K562 (cell line): ENCODE results near the gene SPEF1. TPM values are rescaled to one million over a fixed set of nuclear protein-coding genes. Genes with fewer than 3 reads are reported as not detected.

Source experiments
- ATAC-seq: fragments of 200-7000 bp; cut with Tn5 transposase; 3 replicates; pipeline ENCODE4 v1.9.1; 2020; ENCODE audit warnings: moderate library complexity
- BruUV-seq: library from RNA; stranded (reverse); fragments of 400-500 nt; replicated peaks from 2 replicates; lab custom pipeline; 2021; lab: Mats Ljungman, UMichigan
- CTCF ChIA-PET: fragments of 300-600 bp; formaldehyde crosslinking; extraction: SDS; loops from one replicate; lab custom pipeline; 2021; ENCODE audit warnings: low intra/inter-chr PET ratio; lab: Yijun Ruan, JAX
- POLR2A ChIA-PET: fragments of 300-600, 350-650 bp; sonication (Branson Sonifier 250); formaldehyde crosslinking; extraction: SDS; loops from one replicate; lab custom pipeline; 2021; ENCODE audit warnings: antibody characterized with exemption, inconsistent platforms; lab: Yijun Ruan, JAX
- DNase-seq, 4 experiments: peaks; one replicate each; pipeline versions ENCODE4 v3.0.0 to v3.0.0-alpha.2; 2011 to 2018; ENCODE audit warnings: low spot score in 3 of 4, mixed read lengths in 3 of 4; ENCODE audit errors: extremely low read depth in 1 of 4
- FAIRE-seq: peaks from 2 replicates; lab custom pipeline; 2011; peaks lifted over from hg19 to GRCh38; lab: Jason Lieb, UNC
- H2AFZ ChIP-seq: 2 replicates; pipeline ENCODE4 v1.6.0; 2011; ENCODE audit warnings: low read depth, low read length, control low read depth, inconsistent platforms
- H3K27ac ChIP-seq: fragments of 200-600 bp; 3 replicates; pipeline ENCODE4 v1.8.0; 2011; ENCODE audit warnings: low read depth, mild to moderate bottlenecking, control low read depth, inconsistent platforms, low read length, moderate library complexity, mixed read lengths; ENCODE audit errors: extremely low read depth
- H3K27me3 ChIP-seq, 2 experiments: fragments of 300-600 bp in 1 of 2; 2 replicates in 1 of 2; 3 replicates in 1 of 2; pipeline versions ENCODE4 v1.6.0 to v1.8.0; 2011; ENCODE audit warnings: inconsistent platforms in 2 of 2, low read length in 2 of 2, mild to moderate bottlenecking in 1 of 2, mixed read lengths in 1 of 2, moderate library complexity in 1 of 2; ENCODE audit not compliant: control insufficient read depth in 2 of 2, insufficient read depth in 2 of 2
- H3K36me3 ChIP-seq: fragments of 300-600 bp; 3 replicates; pipeline ENCODE4 v1.8.0; 2011; ENCODE audit warnings: mild to moderate bottlenecking, low read length, inconsistent platforms; ENCODE audit not compliant: control insufficient read depth, insufficient read depth
- H3K4me1 ChIP-seq, 2 experiments: fragments of 200-600 bp in 1 of 2; replicated peaks in 1 of 2; 2 replicates in 1 of 2; 3 replicates in 1 of 2; pipeline versions ENCODE4 v1.5.1 to v1.8.0; 2011; ENCODE audit warnings: inconsistent platforms in 2 of 2, low read length in 2 of 2, mild to moderate bottlenecking in 1 of 2, mixed read lengths in 1 of 2, moderate library complexity in 1 of 2; ENCODE audit not compliant: control insufficient read depth in 2 of 2, insufficient read depth in 2 of 2
- H3K4me2 ChIP-seq: 2 replicates; pipeline ENCODE4 v1.6.1; 2011; ENCODE audit warnings: low read length, control low read depth, inconsistent platforms, mixed read lengths; ENCODE audit not compliant: insufficient read depth
- H3K4me3 ChIP-seq: fragments of 200-600 bp; sonication (generic), shearing (Covaris generic); 2 replicates; pipeline ENCODE4 v1.5.1; 2016; ENCODE audit warnings: control low read depth, inconsistent platforms
- H3K79me2 ChIP-seq: fragments of 200-600 bp; 3 replicates; pipeline ENCODE4 v1.8.0; 2011; ENCODE audit warnings: low read length, inconsistent platforms; ENCODE audit not compliant: control insufficient read depth, insufficient read depth
- H3K9ac ChIP-seq, 2 experiments: 2 replicates each; pipeline versions ENCODE4 v1.6.0 to v1.6.1; 2011; ENCODE audit warnings: low read depth in 2 of 2, low read length in 2 of 2, control low read depth in 1 of 2, inconsistent platforms in 1 of 2, mild to moderate bottlenecking in 1 of 2, mixed read lengths in 1 of 2; ENCODE audit not compliant: insufficient read depth in 1 of 2
- H3K9me1 ChIP-seq: one replicate; pipeline ENCODE4 v1.6.0; 2011; ENCODE audit warnings: inconsistent platforms, mild to moderate bottlenecking, low read length, moderate library complexity; ENCODE audit not compliant: control insufficient read depth, insufficient read depth
- H3K9me3 ChIP-seq: replicated peaks from 2 replicates; pipeline ENCODE4 v1.5.1; 2011; ENCODE audit warnings: low read depth, low read length, inconsistent platforms; ENCODE audit not compliant: control insufficient read depth, insufficient read depth
- H4K20me1 ChIP-seq: replicated peaks from 2 replicates; pipeline ENCODE4 v1.6.1; 2011; ENCODE audit warnings: low read length, inconsistent platforms, mixed read lengths; ENCODE audit not compliant: control insufficient read depth, insufficient read depth
- ARNT ChIP-seq, 2 experiments: fragments of 450-650 bp; IDR thresholded peaks; 2 replicates each; pipeline ENCODE4 v1.6.1; 2016; ENCODE audit warnings: mild to moderate bottlenecking in 1 of 2
- CBX2 ChIP-seq: fragments of 200-600 bp; sonication (generic); IDR thresholded peaks from one replicate; pipeline ENCODE4 v1.6.1; 2012; ENCODE audit warnings: mild to moderate bottlenecking, low read length, inconsistent platforms; ENCODE audit not compliant: insufficient read depth, poor library complexity, severe bottlenecking
- DEAF1 ChIP-seq: fragments of 450-650 bp; formaldehyde crosslinking; IDR thresholded peaks from 2 replicates; pipeline ENCODE4 v1.4.0; 2020; ENCODE audit warnings: mild to moderate bottlenecking, moderate library complexity
- EGR1 ChIP-seq: fragments of 450-650 bp; conservative IDR thresholded peaks from 2 replicates; pipeline ENCODE4 v1.6.1; 2017; ENCODE audit warnings: mild to moderate bottlenecking
- EP300 ChIP-seq: IDR thresholded peaks from 2 replicates; pipeline ENCODE4 v1.6.1; 2012; ENCODE audit warnings: low read length, improper control_type of control experiment
- KDM5B ChIP-seq: fragments of 200-600 bp; sonication (generic); IDR thresholded peaks from 2 replicates; pipeline ENCODE4 v1.6.1; 2012; ENCODE audit warnings: low read depth, mild to moderate bottlenecking, moderate library complexity, low read length, control low read depth, inconsistent platforms; ENCODE audit not compliant: insufficient replicate concordance
- MXD1 ChIP-seq: fragments of 250-450 bp; sonication (Bioruptor Pico); IDR thresholded peaks from 2 replicates; pipeline ENCODE4 v1.8.0; 2021; ENCODE audit warnings: borderline replicate concordance, mild to moderate bottlenecking, moderate library complexity; ENCODE audit not compliant: poor library complexity, severe bottlenecking
- PHF8 ChIP-seq: fragments of 200-600 bp; sonication (generic); IDR thresholded peaks from 2 replicates; pipeline ENCODE4 v1.6.1; 2012; ENCODE audit warnings: mixed run types, mild to moderate bottlenecking, inconsistent platforms, low read length, moderate library complexity, borderline replicate concordance
- SRSF3 ChIP-seq: fragments of 200-400 bp; formaldehyde crosslinking; IDR thresholded peaks from 2 replicates; pipeline ENCODE4 v1.6.1; 2016; ENCODE audit warnings: mild to moderate bottlenecking, low read length, moderate library complexity; ENCODE audit not compliant: insufficient read depth
- ZNF395 ChIP-seq: fragments of 200-800 bp; sonication (Bioruptor generic); IDR thresholded peaks from 2 replicates; pipeline ENCODE4 v1.6.1; 2017; ENCODE audit warnings: missing genetic modification characterization, missing compliant biosample characterization
- WGBS: fragments of 100-300 bp; shearing (Covaris generic); methylation state at CpG from one replicate; pipeline ENCODE4 v1.1.6; 2016; ENCODE audit warnings: low coverage, mixed read lengths; ENCODE audit not compliant: insufficient coverage; ENCODE audit errors: missing lambda C conversion rate; 5-methylcytosine and 5-hydroxymethylcytosine counted together
- in situ Hi-C: fragments of 300-500 bp; cut with MboI; formaldehyde crosslinking; loops from 4 replicates; pipeline ENCODE4 v1.15.0; 2018; ENCODE audit warnings: inconsistent platforms, mixed read lengths
- intact Hi-C: fragments of 100-400 bp; cut with micrococcal nuclease; formaldehyde crosslinking; loops from 2 replicates; pipeline ENCODE4 v1.14.2; 2022
- polyA plus RNA-seq, 8 experiments: library from polyadenylated mRNA; depleted of rRNA in 4 of 8; stranded (reverse) in 5 of 8; unstranded in 3 of 8; fragments of >200 nt; fragmentation: Nextera tagmentation in 2 of 8; fragmentation: Illumina TruSeq in 1 of 8; extraction: Ambion mirVana in 2 of 8; extraction: Trizol in 1 of 8; gene quantifications; 2 replicates each; pipeline versions ENCODE4 v1.2.1 to v1.2.3, GENCODE V29; 2011 to 2014; ENCODE audit warnings: inconsistent platforms in 1 of 8, missing spikeins in 1 of 8
- total RNA-seq, 7 experiments: library from RNA; depleted of rRNA in 6 of 7; stranded (reverse); fragments of >200 nt in 6 of 7; fragmentation: Illumina TruSeq in 2 of 7; extraction: Trizol in 2 of 7; gene quantifications; 2 replicates each; pipeline versions ENCODE4 v1.2.1 to v1.2.3, GENCODE V29; 2011 to 2021; ENCODE audit warnings: low replicate concordance in 1 of 7
- TF ChIP-seq, protein P1 (sequence below): sonication (generic); formaldehyde crosslinking; IDR thresholded peaks from 2 replicates; pipeline ENCODE4 v1.9.0; 2022; ENCODE audit warnings: mild to moderate bottlenecking, missing genetic modification reagents
- TF ChIP-seq, protein P2 (sequence below): sonication (generic); formaldehyde crosslinking; IDR thresholded peaks from 2 replicates; pipeline ENCODE4 v1.8.0; 2022; ENCODE audit warnings: mild to moderate bottlenecking, low read depth, missing genetic modification reagents

Gene SPEF1
- total and polyA plus RNA-seq, 9 of the 15 experiments (the other 6 are each of a cell fraction or from before 2014, with no cell fraction given): not detected

- Histone ChIP-seq H4K20me1 (no peaks in the 10 kb centered on the region), H3K9me1 (no peaks in the 10 kb centered on the region), H2AFZ (peak overlapping the region; percentile 98), H3K27ac (peak overlapping the region; percentile 100), H3K4me1 (peaks cover 18 to 29% of the 10 kb centered on the region in 2 experiments), H3K9me3 (no peaks in the 10 kb centered on the region), H3K79me2 (peaks cover 13% of the 10 kb centered on the region; the same call in 1 of the 3 replicates), H3K4me3 (peak overlapping the region; percentile 82), H3K9ac (peak overlapping the region; percentile 98), H3K4me2 (peak overlapping the region; percentile 90), H3K36me3 (peaks cover 22% of the 10 kb centered on the region; the same call in 2 of the 3 replicates), H3K27me3 (no peaks in the 10 kb centered on the region)
- no peak for FAIRE-seq
- ChIA-PET CTCF (interaction anchor here (1.2 to 1.9 kb wide), 2 partner anchors 34 to 105 kb away, joined by 3 to 12 read pairs; partner anchors contain the start of gene CENPB), POLR2A (interaction anchor here (0.7 to 2.4 kb wide), 8 partner anchors 8 to 57 kb away, joined by 3 to 13 read pairs (median 4); partner anchors contain the start of gene SPEF1)
- DNase-seq: no peak
- TSS peak; percentile 86 for BruUV-seq
- ATAC-seq: no peak
- WGBS: 32% methylated on average over 20 of the region's 20 CpGs
- intact Hi-C loops: loop anchor here (2.0 kb wide), 2 partner anchors 26 to 34 kb away; partner anchors contain the start of genes CENPB and MAVS
- in situ Hi-C loops: no loop called here
- TF ChIP-seq ARNT (IDR thresholded peaks at IDR 0.05) (0 out of 4 replicates have a peak, but pooled peaks of 1 of the 2 experiments have one; percentile 28), SRSF3 (no peak), PHF8 (peak; percentile 4; the same call in 1 of the 2 replicates), DEAF1 (no peak), CBX2 (no peak), EGR1 (peak; percentile 38; the same call in 1 of the 2 replicates), ZNF395 (CRISPR knock-in tag) (0 out of 2 replicates have a peak, but pooled peaks have one; percentile 9), EP300 (no peak), MXD1 (no peak), KDM5B (peak; percentile 22)
- TF ChIP-seq, protein P1, sequence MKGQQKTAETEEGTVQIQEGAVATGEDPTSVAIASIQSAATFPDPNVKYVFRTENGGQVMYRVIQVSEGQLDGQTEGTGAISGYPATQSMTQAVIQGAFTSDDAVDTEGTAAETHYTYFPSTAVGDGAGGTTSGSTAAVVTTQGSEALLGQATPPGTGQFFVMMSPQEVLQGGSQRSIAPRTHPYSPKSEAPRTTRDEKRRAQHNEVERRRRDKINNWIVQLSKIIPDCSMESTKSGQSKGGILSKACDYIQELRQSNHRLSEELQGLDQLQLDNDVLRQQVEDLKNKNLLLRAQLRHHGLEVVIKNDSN: 0 out of 2 replicates have a peak, but pooled peaks have one; percentile 17
- TF ChIP-seq, protein P2, sequence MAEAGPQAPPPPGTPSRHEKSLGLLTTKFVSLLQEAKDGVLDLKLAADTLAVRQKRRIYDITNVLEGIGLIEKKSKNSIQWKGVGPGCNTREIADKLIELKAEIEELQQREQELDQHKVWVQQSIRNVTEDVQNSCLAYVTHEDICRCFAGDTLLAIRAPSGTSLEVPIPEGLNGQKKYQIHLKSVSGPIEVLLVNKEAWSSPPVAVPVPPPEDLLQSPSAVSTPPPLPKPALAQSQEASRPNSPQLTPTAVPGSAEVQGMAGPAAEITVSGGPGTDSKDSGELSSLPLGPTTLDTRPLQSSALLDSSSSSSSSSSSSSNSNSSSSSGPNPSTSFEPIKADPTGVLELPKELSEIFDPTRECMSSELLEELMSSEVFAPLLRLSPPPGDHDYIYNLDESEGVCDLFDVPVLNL (CRISPR knock-in tag): no peak
Observed at GRCh38 chr20:3820901-3821727, 39.9 kb upstream of the SPEF1 start.
